DND-41 (cell line): ENCODE results near the gene RGPD4.
A peak's percentile ranks its signal among the peaks of the same experiment; 100 is the strongest.

Experiments used
- ATAC-seq: fragments of 200-7000 bp; cut with Tn5 transposase; 3 replicates; pipeline ENCODE4 v1.9.1; 2021; ENCODE audit warnings: low read depth; ENCODE audit not compliant: insufficient read depth
- DNase-seq: peaks from one replicate; pipeline ENCODE4 v3.0.0-alpha.2; 2020
- H2AFZ ChIP-seq: 2 replicates; pipeline ENCODE4 v1.6.0; 2012; ENCODE audit warnings: low read depth, low read length
- H3K27ac ChIP-seq: 2 replicates; pipeline ENCODE4 v1.5.1; 2012; ENCODE audit warnings: low read length, inconsistent platforms
- H3K27me3 ChIP-seq: fragments of 200-600 bp; sonication (generic); 2 replicates; pipeline ENCODE4 v1.6.0; 2012; ENCODE audit warnings: low read length, mild to moderate bottlenecking, inconsistent platforms; ENCODE audit not compliant: insufficient read depth, poor library complexity
- H3K36me3 ChIP-seq: 2 replicates; pipeline ENCODE4 v1.5.1; 2012; ENCODE audit warnings: low read length, inconsistent platforms; ENCODE audit not compliant: insufficient read depth
- H3K4me1 ChIP-seq: 2 replicates; pipeline ENCODE4 v1.5.1; 2012; ENCODE audit warnings: mild to moderate bottlenecking, low read length; ENCODE audit not compliant: insufficient read depth
- H3K4me2 ChIP-seq: 2 replicates; pipeline ENCODE4 v1.6.0; 2012; ENCODE audit warnings: mild to moderate bottlenecking, moderate library complexity, low read length, inconsistent platforms; ENCODE audit not compliant: insufficient read depth
- H3K4me3 ChIP-seq, 2 experiments: fragments of 200-600 bp in 1 of 2; shearing (Covaris generic) in 1 of 2; 2 replicates each; pipeline ENCODE4 v1.5.1; 2012 to 2016; ENCODE audit warnings: inconsistent platforms in 2 of 2, low read length in 2 of 2, mild to moderate bottlenecking in 2 of 2, low read depth in 1 of 2, moderate library complexity in 1 of 2
- H3K79me2 ChIP-seq: 2 replicates; pipeline ENCODE4 v1.6.0; 2012; ENCODE audit warnings: low read length, inconsistent platforms; ENCODE audit not compliant: insufficient read depth
- H3K9ac ChIP-seq: 2 replicates; pipeline ENCODE4 v1.6.0; 2012; ENCODE audit warnings: low read depth, mild to moderate bottlenecking, inconsistent platforms, low read length, moderate library complexity
- H3K9me3 ChIP-seq: 2 replicates; pipeline ENCODE4 v1.5.1; 2012; ENCODE audit warnings: low read length, moderate library complexity, mild to moderate bottlenecking, inconsistent platforms; ENCODE audit not compliant: insufficient read depth, severe bottlenecking
- H4K20me1 ChIP-seq: 2 replicates; pipeline ENCODE4 v1.6.0; 2012; ENCODE audit warnings: low read length; ENCODE audit not compliant: insufficient read depth
- CTCF ChIP-seq: IDR thresholded peaks from 2 replicates; pipeline ENCODE4 v1.5.1; 2012; ENCODE audit warnings: borderline replicate concordance, low read length, moderate library complexity, mild to moderate bottlenecking; ENCODE audit not compliant: poor library complexity, severe bottlenecking; ENCODE audit errors: extremely low read depth
- EZH2 ChIP-seq: IDR thresholded peaks from 3 replicates; pipeline ENCODE4 v1.6.1; 2012; ENCODE audit warnings: borderline replicate concordance, low read depth, mild to moderate bottlenecking, moderate library complexity, low read length, inconsistent platforms; ENCODE audit not compliant: severe bottlenecking

Gene RGPD4

GRCh38 chr2:107801498-107801897, 25.2 kb upstream of the RGPD4 start:
- ATAC-seq (peak; percentile 66), DNase-seq (peak; percentile 26)
- no peak overlapping the region for H3K4me3 ChIP-seq
- no peak for TF ChIP-seq CTCF
- TF ChIP-seq EZH2, result no peak
- H3K36me3 ChIP-seq, result no peaks in the 10 kb centered on the region
- H2AFZ ChIP-seq, result no peak overlapping the region
- no peak overlapping the region for H3K27ac ChIP-seq
- no peaks in the 10 kb centered on the region for H3K79me2 ChIP-seq
- H3K9me3 ChIP-seq, result no peaks in the 10 kb centered on the region
- H3K9ac ChIP-seq, result no peak overlapping the region
- H3K4me2 ChIP-seq, result no peak overlapping the region
- no peaks in the 10 kb centered on the region for H4K20me1 ChIP-seq
- no peaks in the 10 kb centered on the region for H3K27me3 ChIP-seq
- H3K4me1 ChIP-seq, result no peaks in the 10 kb centered on the region

- no peak overlapping the region for H3K9ac ChIP-seq
- no peak overlapping the region for H3K27ac ChIP-seq
- H3K79me2 ChIP-seq, result no peaks in the 10 kb centered on the region
- ATAC-seq (peak; percentile 52), DNase-seq (peak; percentile 4)
- no peaks in the 10 kb centered on the region for H3K27me3 ChIP-seq
- no peaks in the 10 kb centered on the region for H4K20me1 ChIP-seq
- no peak overlapping the region for H3K4me2 ChIP-seq
- no peaks in the 10 kb centered on the region for H3K9me3 ChIP-seq
- no peak overlapping the region for H2AFZ ChIP-seq
- no peaks in the 10 kb centered on the region for H3K36me3 ChIP-seq
- TF ChIP-seq EZH2 (no peak), CTCF (no peak)
- no peak overlapping the region for H3K4me3 ChIP-seq
- no peaks in the 10 kb centered on the region for H3K4me1 ChIP-seq
Observed at GRCh38 chr2:107804608-107805498, 21.8 kb upstream of the RGPD4 start.

- Histone ChIP-seq H3K4me2 (no peak overlapping the region), H3K9ac (no peak overlapping the region), H3K27me3 (no peaks in the 10 kb centered on the region), H3K9me3 (no peaks in the 10 kb centered on the region), H4K20me1 (no peaks in the 10 kb centered on the region), H3K79me2 (no peaks in the 10 kb centered on the region), H3K36me3 (no peaks in the 10 kb centered on the region), H2AFZ (no peak overlapping the region), H3K27ac (no peak overlapping the region), H3K4me3 (no peak overlapping the region), H3K4me1 (no peaks in the 10 kb centered on the region)
- ATAC-seq, result no peak
- TF ChIP-seq CTCF (no peak), EZH2 (no peak)
- no peak for DNase-seq
Observed at GRCh38 chr2:107806901-107807300, 19.8 kb upstream of the RGPD4 start.
